HG03520 (cell line): ENCODE measurements around the gene VILL.
A peak's percentile ranks its signal among the peaks of the same experiment; 100 is the strongest.
"Not testable (repeated sequence)": the region's sequence is repeated elsewhere in the genome, so short reads cannot be mapped to it uniquely, and the experiment has no call there.

Experiments used
- ATAC-seq: cut with Tn5 transposase; IDR thresholded peaks from one replicate; pipeline ENCODE4 v1.9.1; 2021; ENCODE audit warnings: mild to moderate bottlenecking, moderate library complexity; ENCODE audit not compliant: unreplicated experiment

Gene VILL

DNA sequence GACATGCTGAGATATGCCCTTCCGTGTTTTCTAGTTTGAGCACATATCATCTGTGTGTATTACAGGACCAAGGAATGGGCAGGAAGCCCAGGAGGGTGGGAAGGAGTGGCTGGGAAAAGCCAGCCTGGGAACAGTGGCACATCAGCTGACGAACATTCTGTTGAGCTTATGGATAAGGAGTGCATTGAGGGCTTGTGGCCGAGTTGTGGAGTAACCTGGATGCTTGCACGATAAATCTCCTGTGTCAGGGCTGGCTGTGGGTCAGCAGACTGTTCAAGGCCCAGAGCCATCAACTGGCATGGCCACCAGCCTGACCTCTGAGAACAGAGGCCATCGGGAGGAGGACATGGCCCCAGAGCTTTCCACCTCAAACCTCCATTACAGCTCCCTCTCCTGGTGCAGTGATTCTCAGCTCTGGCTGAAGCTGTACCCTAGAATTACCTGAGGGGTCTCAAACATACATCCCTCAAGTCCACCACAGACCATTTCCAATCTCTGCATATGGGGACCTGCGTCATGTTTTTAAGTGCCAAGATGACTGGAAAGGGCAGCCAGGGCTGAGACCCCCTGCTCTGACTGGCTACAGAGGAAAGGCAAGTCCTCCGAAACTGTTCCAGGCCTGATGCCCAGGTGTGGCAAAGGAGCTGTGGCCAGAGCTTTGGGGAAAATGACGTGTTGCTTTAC is 4.8 kb upstream of the VILL start:
- no peak for ATAC-seq

GRCh38 chr3:37986479-37987314 is 3.9 kb upstream of the VILL start:
- ATAC-seq, result no peak

GRCh38 chr3:37987315-37987697 is 3.3 kb upstream of the VILL start:
- no peak for ATAC-seq

DNA sequence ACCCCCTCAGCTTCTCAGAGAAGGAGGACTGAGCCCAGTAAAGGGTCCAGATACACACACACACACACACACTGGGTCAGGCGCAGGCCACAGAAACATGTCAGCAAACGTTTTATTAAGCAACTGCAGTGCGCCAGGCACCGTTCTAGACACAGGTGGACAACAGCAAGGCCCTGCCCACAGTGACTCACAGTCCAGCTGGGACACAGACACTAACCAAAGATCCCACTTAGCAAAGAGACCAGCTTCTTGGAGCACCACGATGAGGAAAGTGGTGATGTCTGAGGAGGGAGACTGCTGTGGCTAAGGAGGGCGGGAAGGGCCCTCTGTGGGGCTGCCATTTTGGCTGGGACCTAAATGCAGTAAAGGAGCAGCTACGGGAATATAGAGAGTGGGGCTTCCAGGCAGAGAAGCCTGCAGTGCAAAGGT is 2.8 kb upstream of the VILL start:
- no peak for ATAC-seq

DNA sequence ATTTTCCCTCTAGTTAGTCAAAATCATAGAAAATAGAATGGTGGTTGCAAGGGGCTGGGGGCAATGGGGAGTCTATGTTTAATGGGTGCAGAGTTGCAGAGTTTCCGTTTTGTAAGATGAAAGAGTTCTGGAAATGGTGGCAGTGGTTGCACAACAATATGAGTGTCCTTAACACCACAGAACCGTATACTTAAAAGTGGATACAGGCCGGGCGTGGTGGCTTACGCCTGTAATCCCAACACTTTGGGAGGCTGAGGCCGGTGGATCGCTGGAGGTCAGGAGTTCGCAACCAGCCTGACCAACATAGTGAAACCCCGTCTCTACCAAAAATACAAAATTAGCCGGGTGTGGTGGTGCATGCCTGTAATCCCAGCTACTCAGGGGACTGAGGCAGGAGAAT is 2.2 kb upstream of the VILL start:
- ATAC-seq, result not testable (repeated sequence)

DNA sequence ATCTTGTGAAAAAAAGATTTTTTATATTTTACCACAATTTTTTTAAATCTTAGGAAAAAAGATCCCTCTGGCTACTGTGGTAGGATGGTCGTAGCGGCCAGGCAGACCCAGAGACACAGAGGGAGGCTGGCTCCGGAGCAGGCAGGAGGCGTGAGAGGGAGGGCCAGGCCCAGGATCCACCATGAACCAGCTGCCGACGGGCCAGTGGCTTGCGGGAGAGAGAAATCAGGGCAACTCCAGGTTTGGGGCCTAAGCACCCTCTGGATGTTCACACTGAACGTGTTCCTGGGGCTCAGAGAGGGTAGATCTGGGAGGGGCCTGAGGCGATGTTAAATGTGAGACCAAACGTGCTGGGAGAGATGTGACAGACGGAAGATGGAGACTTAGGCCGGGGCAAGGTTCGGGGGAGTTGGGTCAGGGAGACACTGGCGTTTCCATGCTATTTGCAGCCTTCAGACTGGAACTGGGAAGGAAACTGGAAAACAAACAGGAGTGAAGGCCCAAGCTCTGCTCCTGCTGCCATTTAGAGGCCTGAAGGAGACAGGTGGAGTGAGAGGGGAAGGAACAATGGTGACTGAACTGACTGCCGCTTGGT is 1.6 kb upstream of the VILL start:
- ATAC-seq, result no peak

GRCh38 chr3:37989821-37990480 is 635 bp upstream of the VILL start:
- no peak for ATAC-seq

DNA sequence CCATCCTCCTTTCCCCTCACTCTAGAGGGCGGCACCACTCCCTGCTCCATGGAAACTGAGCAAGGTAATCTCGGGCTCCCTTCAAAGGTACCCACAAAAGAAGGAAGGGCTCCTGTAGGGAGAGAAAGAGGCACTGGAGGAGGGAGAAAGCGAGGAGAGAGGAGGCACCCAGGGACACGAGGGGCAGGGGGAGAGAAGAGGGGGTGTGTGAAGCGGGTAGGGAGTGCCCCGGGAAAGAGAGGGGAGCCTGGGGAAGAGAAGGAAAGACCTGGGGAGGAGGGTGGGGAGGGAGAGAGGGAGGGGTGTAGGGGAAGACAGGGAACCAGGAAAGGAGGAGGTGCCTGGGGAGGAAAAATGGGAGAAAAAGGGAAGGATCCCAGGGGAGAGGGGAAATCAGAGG is 523 bp downstream of the VILL start:
- no peak for ATAC-seq

- ATAC-seq, result no peak
Observed at GRCh38 chr3:37991823-37992222, 1.2 kb downstream of the VILL start.

DNA sequence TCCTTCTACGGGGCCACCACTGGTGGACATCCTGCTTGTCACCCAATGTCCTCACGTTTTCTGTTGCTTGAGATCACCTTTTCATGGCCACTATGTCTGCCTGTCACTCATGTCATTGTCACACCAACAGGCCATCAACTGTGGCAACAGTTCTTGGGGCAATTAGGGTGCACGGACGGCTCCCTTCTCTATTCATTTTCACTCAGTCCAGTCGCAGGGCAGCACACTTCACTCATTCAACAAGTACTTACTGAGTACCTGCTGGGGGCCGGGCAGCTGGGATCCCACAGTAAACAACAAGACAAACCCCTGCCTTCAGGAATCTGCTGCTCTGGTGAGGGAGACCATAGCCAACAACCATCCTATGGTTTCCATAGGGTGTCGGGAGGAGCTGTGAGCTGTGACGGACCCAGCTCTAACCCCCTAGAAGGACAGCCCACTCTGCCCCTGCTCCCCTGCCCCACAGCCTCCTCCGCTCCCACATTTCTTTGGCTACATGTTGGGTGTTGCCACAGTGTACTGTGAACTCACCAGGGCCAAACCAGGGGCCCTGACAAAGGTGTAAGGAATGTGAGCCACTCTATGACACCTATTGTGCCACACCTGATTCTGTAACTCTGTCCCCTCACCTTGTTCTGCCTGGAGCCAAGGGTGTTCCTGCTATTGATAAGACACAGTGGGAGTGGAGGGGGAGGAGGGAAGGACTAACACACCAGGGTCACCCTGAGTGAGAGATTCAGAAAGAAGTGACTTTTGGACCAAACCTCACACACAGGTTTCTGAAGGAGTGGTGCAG is 1.9 kb downstream of the VILL start:
- ATAC-seq, result no peak

- ATAC-seq, result no peak
Observed at GRCh38 chr3:37993067-37993455, 2.5 kb downstream of the VILL start.

- ATAC-seq, result no peak
Observed at GRCh38 chr3:37993460-37993819, 2.9 kb downstream of the VILL start.

GRCh38 chr3:37993820-37994638 is 3.4 kb downstream of the VILL start:
- ATAC-seq, result peak; percentile 46

DNA sequence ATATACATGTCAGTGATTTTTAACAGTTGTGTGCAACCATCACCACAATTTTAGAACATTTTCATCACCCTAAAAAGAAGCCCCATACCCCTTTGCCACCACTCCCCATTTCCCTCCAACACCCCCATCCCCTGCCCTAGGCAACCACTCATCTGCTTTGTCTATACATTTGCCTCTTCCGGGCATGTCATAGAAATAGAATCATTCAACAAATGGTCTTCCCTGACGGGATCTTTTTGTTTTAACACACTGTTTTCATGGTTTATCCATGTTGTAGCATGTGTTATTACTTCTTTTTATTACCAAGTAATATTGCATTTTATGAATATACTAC is 4.0 kb downstream of the VILL start:
- no peak for ATAC-seq

- ATAC-seq, result no peak
Observed at GRCh38 chr3:37995652-37996641, 5.4 kb downstream of the VILL start.

DNA sequence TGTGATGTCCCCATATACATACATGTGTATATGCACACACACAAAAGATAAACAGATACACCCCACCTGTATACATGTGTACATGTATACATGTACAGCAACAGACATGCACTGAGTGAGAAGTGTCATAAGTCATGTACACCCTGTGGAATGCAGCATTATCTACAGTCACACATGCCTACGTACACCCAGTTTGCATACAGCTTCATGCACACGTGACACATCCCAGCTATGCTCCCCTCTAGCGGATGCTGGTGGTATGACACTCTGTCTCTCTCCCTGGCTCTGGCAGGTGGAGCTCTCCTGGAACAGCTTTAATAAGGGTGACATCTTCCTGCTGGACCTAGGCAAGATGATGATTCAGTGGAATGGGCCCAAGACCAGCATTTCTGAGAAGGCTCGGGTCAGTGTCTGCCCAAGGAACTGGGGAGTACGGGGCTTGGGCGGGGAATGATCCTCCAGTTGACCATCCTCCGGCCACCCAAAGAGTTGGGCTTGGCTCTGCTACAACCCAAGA is 6.3 kb downstream of the VILL start:
- peak; percentile 53 for ATAC-seq

GRCh38 chr3:37997342-37997741 is 6.8 kb downstream of the VILL start:
- no peak for ATAC-seq

- no peak for ATAC-seq
Observed at GRCh38 chr3:37997791-37998370, 7.3 kb downstream of the VILL start.
